GM13977 (cell line): Measurements from ENCODE around the gene FEM1A.
"Not testable (repeated sequence)": the region's sequence is repeated elsewhere in the genome, so short reads cannot be mapped to it uniquely, and the experiment has no call there.

Experiments
- DNase-seq: peaks from one replicate; pipeline ENCODE4 v3.0.0; 2012; ENCODE audit warnings: low spot score
- in situ Hi-C: fragments of 300-500 bp; cut with MboI; formaldehyde crosslinking; loops from one replicate; pipeline ENCODE4 v1.12.0; 2022; ENCODE audit warnings: low sequenced_read_pairs, low pct_unique_long_range_greater_than_20kb, mixed read lengths, inconsistent platforms; ENCODE audit not compliant: unreplicated experiment
- TF ChIP-seq, protein P1 (sequence below): IDR thresholded peaks from 2 replicates; pipeline ENCODE4 v1.5.1; 2012; ENCODE audit warnings: mild to moderate bottlenecking, control low read depth; ENCODE audit not compliant: insufficient read depth; ENCODE audit errors: extremely low read depth, missing control alignments

FEM1A gene

DNA sequence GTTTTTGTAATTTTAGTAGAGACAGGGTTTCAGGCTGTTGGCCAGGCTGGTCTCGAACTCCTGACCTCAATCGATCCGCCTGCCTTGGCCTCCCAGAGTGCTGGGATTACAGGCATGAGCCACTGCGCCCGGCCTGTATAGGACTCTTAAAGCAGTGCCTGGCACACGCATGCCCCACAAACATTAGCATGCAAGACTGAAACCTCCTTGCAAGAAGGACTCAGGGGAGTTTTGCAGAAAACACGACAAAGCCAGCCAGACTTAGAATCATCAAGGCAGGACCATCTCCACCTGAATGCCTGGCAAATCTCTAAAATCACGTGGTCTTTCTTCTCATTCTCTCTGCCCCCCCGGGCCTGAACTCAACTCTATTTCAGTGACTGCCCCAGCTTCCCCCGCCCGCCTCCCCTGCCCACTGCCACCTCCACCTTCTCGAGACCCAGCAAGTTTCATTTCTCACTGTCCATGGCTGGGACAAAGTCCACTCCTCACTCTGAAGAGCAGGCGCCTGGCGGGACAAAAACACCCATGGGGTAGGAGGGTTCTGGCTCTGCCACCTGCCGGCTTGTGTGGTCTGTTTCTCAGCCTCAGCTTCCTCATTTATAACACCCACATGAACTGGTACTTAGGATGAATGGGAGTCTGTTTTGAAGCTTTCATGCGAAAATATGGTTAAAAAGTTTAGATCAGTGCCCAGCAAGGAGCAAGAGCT is 37.6 kb downstream of the FEM1A start:
- DNase-seq, result peak; percentile 31
- TF ChIP-seq, protein P1, sequence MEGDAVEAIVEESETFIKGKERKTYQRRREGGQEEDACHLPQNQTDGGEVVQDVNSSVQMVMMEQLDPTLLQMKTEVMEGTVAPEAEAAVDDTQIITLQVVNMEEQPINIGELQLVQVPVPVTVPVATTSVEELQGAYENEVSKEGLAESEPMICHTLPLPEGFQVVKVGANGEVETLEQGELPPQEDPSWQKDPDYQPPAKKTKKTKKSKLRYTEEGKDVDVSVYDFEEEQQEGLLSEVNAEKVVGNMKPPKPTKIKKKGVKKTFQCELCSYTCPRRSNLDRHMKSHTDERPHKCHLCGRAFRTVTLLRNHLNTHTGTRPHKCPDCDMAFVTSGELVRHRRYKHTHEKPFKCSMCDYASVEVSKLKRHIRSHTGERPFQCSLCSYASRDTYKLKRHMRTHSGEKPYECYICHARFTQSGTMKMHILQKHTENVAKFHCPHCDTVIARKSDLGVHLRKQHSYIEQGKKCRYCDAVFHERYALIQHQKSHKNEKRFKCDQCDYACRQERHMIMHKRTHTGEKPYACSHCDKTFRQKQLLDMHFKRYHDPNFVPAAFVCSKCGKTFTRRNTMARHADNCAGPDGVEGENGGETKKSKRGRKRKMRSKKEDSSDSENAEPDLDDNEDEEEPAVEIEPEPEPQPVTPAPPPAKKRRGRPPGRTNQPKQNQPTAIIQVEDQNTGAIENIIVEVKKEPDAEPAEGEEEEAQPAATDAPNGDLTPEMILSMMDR, result peak; percentile 24
- in situ Hi-C loops, result no loop called here

DNA sequence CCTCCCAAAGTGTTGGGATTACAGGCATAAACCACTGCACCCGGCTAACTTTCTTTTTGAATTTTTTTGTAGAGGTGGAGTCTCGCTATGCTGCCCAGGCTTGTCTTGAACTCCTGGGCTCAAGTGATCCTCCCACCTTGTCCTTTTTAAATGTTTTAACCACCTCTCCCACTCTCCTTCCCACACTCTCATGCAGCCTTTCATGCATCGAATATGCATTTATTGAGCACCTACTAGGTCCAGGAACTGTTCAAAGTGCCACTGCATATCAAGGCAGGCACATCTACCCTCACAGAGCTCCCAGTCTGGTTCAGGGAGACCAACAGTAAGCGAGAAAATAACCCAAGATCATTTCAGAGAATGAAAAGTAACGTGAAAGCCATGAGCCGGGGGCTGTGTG is 38.8 kb downstream of the FEM1A start:
- in situ Hi-C loops, result no loop called here
- TF ChIP-seq, protein P1, result no peak
- DNase-seq, result no peak

DNA sequence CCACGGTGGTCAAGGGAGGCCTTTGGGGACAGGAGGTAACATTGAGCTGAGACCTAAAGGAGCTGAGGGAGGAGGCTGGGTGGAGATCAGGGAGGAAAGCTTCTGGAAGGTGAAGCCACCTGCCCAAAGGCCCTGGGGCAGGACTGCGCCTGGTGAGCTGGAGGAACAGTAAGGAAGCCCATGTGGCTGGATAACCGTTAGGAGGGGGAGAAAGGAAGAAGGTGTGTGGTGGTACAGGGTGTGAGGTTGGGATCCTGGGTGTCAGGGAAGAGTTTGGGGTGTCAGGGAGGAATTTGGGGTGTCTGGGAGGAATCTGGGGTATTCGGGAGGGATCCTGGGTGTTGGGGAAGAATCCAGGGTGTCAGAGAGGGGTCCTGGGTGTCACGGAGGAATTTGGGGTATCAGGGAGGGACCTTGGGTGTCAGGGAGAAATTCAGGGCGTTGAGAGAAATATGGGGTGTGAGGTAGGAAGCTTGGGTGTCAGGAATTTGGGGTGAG is 39.3 kb downstream of the FEM1A start:
- TF ChIP-seq, protein P1, result no peak
- in situ Hi-C loops, result no loop called here
- DNase-seq, result no peak

DNA sequence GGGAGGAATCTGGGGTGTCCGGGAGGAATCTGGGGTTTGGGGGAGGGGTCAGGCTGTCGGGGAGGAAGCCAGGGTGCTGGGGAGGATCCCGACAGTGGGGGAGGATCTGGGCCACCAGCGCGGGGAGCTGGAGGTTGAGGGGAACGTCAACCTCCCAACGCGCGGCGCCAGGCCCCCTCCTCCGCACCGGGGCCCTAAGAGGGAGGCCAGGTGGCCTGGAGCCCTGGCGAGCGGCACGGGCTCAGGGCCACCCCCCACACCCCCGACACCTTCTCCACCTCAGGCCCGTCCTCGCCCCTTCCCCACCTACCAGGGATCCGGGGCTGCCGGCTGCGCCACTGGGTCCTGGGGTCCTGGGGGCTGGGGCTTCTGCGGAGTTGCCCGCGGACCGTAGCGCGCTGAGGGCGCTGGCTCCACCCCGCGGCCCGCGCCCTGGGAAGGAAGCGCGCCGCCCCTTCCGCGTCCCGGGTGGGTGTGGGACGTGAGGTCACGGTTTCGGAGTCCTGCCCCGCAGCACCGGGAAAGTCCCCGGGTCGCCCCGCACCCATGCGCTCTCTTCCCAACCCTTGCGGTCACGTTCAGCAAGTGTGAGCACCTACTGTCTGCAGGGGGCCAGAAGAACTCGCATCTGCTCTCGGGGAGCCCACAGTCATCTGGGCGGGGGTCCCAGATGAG is 39.9 kb downstream of the FEM1A start, which contains the start of gene TICAM1:
Gene TICAM1, minus strand, starts transcription at position 409 of the 675 bp plus-strand sequence. CDS start 13,335 bp downstream, outside the sequence.
- peak; percentile 80 for DNase-seq
- TF ChIP-seq, protein P1, result no peak
- in situ Hi-C loops, result no loop called here

DNA sequence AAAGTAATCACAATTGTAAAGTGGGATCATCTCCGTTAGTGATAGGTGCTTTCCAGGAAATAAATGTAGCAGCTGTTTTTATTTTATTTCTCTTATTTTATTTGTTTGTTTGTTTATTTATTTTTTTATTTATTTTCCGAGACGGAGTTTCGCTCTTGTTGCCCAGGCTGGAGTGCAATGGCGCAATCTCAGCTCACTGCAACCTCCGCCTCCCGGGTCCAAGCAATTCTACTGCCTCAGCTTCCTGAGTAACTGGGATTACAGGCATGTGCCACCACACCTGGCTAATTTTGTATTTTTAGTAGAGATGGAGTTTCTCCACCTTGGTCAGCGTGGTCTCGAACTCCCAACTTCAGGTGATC is 40.4 kb downstream of the FEM1A start:
- DNase-seq, in situ Hi-C loops: not testable (repeated sequence)

DNA sequence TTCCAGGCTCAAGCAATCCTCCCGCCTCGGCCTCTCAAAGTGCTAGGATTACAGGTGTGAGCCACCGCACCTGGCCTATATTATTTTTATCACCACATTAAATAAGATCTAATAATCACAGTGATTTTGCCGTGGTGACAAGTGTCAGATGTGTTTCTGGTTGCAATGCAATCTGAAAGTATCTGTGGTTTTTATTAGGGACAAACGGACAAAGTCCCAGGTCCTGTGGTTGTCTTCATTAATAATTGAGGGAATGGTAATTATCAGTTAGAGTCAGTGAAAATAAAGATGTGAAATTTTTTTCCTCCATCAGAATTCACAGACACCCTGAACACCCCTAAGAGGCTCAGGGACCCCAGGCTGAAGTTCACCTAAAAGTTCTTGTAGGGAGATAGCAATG is 41.2 kb downstream of the FEM1A start:
- in situ Hi-C loops, result no loop called here
- TF ChIP-seq, protein P1, result no peak
- DNase-seq, result no peak

DNA sequence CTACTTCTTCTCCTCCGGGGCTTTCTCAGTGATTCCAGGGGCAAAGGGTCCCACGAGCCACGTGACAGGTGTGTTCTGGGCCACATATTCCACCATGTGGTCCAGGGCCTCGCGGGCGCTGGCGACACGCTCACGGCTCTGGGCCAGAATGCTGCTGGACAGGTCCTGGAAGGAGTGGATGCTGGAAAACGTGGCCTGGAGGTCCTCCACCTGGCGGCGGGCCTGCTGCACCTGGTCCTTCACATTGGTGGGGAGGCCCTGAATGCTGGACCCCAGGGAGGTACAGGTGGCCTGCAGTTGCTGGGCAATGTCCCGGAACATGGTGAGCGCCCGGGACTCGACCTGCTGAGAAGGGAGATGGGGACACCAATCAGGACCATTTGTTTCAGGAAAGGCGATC is 47.7 kb downstream of the FEM1A start:
- in situ Hi-C loops, result no loop called here
- TF ChIP-seq, protein P1, result no peak
- no peak for DNase-seq
